Breast epithelium (tissue), 3 donors: Measurements from ENCODE around the gene ZNF423.

Experiments used
- CTCF ChIP-seq, 3 donors: fragments of 450-650 bp; IDR thresholded peaks; one replicate each; pipeline ENCODE4 v1.5.1; 2016 to 2017; ENCODE audit warnings: antibody characterized with exemption in 3 of 3, mild to moderate bottlenecking in 3 of 3, moderate library complexity in 3 of 3
- POLR2AphosphoS5 ChIP-seq, 3 donors: sonication (generic); formaldehyde crosslinking; IDR thresholded peaks; one replicate each; pipeline ENCODE4 v1.6.1; 2017; ENCODE audit warnings: antibody characterized with exemption in 3 of 3

GRCh38 chr16:49876716-49877129, 20.8 kb upstream of the ZNF423 start:
- peak; percentile 35 to 67 (median 56) for TF ChIP-seq CTCF (IDR thresholded peaks at IDR 0.05)
- TF ChIP-seq POLR2AphosphoS5 (IDR thresholded peaks at IDR 0.05): no peak
